Endometrium (tissue), 2 donors: ENCODE results near the gene LRCH3.

Experiments
- FAIRE-seq: peaks from 2 replicates; lab custom pipeline; 2012; peaks lifted over from hg19 to GRCh38; lab: Jason Lieb, UNC
- donor health status: control.
- donor health status: control.

LRCH3 gene

DNA sequence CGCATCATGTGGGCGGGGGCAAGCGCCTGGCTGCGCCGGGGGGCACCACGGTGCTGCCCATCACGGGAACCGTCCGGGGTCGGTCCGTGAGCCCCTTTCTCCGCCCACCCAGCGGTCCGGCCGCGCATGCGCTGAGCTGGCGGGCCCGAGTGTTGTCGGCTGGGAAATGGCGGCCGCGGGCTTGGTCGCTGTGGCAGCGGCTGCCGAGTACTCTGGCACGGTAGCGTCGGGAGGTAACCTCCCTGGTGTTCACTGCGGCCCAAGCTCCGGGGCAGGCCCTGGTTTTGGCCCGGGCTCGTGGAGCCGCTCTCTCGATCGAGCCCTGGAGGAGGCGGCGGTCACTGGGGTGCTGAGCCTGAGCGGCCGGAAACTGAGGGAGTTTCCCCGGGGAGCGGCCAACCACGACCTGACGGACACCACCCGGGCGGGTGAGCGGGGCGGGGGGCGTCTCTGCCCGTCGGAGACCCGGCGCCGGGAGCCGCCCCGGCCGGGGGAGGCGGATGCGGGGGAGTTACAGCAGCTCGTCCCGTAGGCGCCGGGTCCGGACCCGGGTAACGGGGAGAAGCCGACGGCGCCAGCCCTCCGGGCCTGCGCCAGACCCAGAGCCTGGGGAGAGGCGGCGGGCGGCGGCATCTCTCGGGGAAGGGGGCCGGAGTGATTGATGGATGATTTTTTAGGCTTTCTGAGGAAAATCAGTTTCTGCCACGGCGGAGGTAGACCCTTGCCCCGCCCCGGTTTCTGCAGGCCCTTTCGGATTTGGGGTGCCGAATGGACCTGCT is at the start of gene LRCH3:
Gene LRCH3 (plus strand): TSS at position 142 of the 779 bp plus-strand sequence. CDS start 25 bp downstream, at position 167.
- no peak for FAIRE-seq

DNA sequence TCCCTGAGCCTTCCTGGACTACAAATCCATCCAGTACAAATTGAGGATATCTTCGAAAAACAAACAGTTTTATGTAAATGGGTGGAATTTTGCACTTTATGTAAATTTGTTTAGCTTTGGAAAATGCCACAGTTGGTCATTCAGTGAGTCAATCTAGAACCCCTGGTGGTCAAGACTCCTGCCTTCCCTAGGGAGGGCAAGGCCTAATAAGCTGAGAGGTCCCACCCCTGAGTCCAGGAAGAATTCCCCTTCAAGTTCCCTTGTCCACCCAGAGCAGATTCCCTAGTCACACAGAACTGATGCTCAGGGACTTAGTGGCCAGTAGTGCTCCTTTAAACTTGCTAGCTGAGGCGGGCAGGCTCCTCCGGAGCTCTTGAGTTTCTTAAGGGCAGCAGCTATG is 48.3 kb upstream of the LRCH3 start:
- FAIRE-seq: no peak

DNA sequence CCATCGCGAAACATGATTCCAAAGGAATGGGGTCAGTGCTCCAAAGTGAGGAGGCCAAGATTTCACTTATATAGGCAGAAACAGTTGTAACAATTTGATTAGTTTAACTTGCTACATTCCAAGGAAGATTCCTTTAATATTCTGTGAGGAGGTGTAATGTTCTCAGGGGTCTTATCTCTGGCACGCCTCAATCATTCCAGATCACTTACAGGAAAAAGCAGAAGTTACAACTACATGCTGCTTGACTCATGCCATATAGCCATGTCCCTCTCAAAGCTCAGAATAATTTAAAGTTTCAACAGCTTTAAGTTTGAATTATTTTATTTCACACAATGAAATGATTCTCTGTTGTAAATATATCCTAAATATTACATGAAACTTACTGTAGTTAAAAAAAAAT is 44.8 kb upstream of the LRCH3 start:
- FAIRE-seq: no peak

DNA sequence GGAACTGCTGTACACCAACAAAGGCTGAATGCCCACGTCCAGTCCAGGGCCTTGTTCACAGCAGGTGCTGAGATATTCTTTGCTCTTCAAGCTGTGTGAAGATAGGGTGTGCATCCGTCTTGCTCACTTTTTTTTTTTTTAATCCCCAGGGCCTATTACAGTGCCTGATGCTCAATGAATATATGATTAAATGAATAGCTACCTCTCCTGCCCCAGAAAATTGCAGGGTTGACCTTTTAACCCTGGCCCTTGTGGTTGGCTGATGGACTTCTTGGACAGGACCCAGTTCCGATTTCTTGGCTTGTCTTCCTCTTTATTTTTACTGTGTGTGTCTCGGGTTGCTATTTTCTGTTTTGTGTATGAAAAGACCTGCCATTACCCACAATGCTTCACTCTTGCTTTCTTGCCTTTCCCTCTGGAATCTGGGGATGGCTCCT is 44.2 kb upstream of the LRCH3 start:
- no peak for FAIRE-seq

DNA sequence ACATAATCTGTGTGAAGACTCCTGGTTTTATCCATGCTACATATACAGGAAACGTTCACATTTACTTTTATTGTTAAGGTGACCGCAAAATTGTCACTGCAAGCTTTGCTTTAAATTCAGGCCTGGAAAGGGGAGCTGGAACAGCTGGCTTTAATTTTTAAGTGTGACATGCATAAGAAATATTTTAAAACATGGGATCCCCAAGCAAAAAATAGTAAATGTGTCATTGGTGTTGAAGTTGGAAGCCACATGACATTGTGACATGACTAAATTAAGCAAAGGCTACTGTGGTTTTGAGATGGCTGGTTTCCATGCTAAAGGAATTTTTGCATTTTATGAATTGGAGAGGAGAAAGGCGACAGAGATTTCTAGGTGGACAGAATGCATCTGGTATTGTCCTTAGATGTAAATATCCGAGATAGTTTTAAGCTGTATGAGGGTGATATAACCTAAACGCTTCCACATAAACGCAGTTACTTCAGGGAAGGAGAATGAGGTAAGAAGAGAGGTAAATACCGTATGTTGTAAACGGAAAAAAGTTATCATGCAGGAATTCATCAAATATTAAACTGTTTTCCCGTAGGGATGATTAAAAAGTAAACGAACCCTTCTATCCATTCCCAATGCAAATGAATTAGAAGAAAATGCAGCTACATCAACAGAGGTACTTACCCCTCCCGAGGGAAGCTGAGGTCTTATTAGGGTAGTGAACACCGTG is 42.3 kb upstream of the LRCH3 start:
- no peak for FAIRE-seq

DNA sequence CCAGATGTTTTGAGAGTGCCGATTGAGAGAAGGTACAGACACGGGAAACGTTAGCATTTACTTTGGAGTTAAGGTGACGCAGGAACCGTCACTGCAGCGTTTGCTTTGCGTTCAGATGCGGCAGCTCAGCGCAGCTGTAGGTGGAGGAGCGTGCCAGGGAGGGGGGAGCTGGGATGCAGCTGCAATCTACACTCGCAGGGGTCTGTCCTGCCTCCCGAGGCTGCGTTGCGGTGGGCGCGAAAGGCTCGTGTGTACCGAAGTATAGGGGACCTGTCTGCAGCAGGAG is 41.8 kb upstream of the LRCH3 start:
- FAIRE-seq: no peak

DNA sequence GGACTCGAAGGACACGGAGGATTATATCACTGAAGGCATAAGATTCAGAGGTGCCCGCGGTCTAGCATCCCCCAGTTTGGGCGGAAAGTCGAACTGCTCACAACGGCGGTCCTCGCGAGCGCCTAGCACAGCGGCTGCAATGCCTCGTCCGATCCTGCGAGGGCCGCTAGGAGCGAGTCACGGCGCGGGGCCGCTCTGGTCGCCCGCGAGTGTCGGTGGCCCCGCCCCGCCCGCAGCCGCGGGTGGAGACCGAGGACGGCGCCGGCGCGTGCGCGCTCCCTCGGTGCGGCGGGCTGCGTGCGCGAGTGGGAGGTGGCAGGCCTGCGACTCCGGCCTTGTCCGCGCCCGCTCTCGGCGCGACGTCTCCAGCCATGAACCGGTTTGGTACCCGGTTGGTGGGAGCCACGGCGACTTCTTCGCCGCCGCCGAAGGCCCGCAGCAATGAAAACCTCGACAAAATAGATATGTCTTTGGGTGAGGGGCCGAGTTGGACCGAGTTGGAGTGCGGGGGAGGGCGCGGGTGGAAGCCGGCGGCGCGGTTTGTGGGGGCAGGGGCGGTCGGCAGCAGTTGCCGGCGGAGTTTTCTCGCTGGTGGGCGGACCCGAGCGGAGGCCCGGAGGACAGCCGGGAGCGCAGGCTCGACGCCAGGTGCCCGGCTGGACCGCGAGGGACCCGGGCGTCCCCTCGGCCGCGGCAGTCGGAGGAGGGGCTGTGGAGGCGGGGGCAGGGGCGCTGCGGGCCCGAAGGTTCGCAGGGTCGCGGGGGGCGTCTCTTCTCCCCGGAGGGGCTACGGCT is 41.3 kb upstream of the LRCH3 start, which contains the start of gene FYTTD1:
Gene FYTTD1 (plus strand): TSS at position 283 of the 795 bp plus-strand sequence. CDS start 89 bp downstream, at position 372.
- no peak for FAIRE-seq

DNA sequence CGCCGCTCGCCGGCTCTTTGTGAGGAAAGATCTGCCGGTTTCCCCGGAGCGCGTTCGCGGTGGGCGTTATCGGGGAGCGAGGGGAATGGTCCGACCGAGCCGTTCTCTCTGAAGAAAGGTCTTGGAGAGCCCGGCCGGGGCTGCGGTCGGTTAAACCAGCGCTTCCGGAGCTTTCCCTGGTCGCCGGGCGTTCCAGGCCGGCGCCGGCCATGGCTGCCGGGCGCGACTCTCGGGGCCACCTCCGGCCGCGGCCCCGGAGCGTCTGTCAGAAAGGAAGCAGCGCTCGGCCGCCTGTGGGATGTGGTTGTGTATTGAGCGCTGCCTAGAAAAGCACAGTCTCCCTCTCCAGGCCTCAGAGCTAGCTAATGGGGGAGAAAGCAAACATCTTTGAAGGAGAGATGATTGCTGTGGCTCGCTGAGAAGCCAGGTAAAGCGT is 40.6 kb upstream of the LRCH3 start:
- no peak for FAIRE-seq

DNA sequence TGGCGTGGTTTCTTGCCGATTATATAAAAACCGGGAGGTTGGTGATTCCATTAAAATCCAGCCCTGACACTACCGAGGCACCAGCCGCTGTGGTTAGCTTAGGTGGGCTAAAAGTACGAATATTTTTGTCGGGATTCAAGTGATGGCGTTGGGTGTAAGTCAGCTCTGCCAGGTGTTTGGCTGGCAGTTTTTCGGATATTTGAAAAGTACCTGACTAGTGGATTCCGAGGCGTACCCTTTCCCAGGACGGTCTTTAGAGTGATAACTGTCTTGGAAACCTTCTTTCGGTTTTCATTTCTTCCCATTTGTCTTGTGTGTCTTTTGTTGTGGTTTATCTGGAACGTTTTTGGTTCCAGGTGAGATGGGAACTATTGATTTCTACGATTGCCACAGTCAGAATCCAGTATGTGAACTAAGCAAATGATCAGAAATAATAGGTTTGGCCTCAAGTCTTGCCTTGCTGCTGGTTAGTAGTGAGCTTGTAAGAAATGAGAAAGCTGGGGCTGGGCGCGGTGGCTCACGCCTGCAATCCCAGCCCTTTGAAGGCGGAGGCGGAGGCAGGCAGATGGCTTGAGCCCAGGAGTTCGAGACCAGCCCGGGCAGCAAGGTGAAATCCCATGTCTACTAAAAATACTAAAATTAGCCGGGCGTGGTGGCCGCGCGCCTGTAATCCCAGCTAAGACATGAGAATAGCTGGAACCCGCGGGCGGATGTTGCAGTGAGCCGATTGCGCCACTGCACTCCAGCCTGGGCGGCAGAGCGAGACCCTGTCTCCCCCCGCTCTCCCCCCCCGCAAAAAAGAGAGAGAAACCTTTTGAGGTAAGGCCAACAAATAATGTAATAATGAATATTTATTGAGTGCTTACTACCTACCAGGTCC is 40.0 kb upstream of the LRCH3 start:
- no peak for FAIRE-seq

DNA sequence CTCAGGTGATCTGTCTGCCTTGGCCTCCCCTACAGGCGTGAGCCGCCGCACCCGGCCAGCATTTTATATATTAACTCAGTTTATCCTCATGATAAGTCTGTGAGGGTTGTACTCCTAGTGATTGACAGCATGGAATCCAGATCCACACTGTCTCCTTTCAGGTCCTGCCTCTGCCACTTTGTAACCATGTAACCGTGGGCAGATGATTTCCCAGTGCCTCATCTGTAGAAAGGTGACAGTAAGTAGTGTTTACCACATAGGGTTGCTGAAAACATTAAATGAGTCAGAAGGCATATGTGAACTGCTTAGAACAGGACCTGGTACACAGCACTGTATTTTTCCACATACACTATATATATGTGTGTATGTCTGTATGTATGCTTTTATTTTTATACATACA is 38.9 kb upstream of the LRCH3 start:
- no peak for FAIRE-seq

DNA sequence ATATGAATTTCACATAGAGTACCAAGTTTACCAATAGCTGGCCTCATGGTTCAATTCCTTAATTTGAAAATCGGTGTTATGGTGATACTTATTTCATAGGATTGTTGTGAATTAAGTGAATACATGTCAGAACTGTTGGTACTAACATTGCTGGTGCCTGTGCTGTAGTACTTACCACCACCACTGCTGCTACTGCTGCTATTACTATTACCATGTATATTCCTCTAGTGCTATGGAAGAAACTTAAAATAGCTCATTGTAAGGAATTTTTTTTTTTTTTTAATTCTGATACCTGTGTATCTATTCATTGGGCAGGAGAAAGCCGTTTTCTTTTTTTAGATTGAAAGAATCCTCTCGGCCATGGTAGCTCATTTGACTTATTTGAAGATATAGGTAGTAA is 37.8 kb upstream of the LRCH3 start:
- no peak for FAIRE-seq

DNA sequence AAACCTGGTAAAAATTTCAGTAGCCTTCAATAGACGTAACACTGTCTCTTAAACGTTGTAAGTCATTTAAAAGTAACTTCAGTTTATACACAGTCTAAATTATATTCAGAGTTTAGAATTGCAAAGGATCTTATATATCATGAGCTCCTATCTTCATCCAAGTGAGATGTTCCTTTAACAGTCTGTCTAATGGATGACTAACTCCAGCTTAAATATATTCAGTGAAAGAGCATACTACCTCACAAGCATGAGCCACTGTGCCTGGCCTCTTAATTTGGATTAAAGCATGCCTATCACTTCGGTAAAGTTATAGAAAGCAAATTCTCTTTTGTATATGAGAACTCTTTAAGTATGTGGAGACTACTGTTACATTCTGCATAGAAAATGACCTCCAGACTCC is 34.4 kb upstream of the LRCH3 start:
- FAIRE-seq: no peak

DNA sequence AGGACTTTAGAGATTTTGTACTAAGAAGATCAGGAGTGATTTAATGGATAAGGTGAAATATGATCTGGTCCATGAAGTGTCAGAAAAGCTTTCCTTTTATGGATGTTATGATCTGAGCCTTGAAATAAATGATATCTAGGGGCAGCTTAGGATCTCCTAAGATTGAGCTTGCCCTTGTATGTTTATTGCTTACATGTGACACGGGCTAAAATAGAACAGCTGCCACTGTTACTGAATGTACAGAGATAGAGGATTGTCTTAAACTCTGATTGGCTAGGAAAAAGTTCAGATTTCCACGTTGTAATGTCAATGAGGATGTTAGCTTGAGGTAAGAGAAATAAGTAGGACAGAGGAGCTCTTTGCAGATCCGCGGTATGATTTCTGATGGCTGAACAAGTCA is 32.5 kb upstream of the LRCH3 start:
- no peak for FAIRE-seq

DNA sequence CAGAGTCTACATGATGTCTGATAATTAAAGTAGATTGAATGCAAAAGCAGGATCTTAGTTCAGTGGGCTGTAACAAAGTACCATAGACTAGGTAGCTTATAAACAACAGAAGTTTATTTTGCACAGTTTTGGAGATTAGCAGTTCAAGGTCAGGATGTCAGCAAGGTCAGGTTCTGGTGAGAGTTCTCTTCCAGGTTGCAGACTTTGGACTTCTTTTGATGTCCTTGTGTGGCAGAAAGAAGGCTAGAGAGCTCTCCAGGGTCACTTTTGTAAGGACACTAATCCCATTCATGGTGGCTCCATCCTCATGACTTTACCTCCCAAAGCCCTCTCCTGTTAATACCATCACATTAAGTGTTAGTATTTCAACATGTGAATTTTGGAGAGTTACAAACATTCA is 29.3 kb upstream of the LRCH3 start:
- FAIRE-seq: no peak

DNA sequence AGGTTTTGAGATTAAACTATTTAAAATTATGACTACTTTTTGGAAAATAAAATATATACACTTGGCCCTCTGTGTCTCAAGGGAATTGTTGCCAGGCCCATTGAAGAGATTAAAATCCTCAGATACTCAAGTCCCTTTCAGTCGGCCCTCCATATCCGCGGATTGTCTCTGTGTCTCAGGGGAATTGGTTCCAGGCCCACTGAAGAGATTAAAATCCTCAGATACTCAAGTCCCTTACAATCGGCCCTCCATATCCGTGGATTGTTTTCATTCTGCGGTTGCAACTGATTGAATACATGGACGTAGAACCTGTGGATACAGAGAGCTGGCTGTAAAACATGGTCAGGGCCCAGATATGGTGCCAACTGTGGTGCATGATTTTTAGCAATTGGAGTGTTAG is 15.7 kb upstream of the LRCH3 start:
- no peak for FAIRE-seq

DNA sequence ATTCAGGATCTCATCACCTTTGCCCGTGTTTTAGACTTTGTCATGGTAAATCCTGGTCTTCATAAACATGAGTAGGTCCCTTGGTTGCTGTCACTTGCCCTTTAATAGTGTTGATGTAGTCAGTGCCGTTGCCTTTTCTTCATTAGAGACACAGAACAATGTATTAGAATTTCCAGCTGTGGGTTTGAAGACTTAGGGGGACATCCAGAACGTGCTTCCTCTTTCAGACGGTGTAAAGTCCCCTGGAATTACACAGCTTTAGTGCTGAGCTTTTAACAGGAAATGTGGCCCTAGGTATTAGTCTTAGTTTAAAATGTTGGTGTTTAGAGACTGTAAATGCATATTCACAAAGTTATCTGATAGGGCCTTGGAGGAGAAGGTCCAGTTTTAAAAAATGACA is 8.8 kb upstream of the LRCH3 start:
- FAIRE-seq: no peak

DNA sequence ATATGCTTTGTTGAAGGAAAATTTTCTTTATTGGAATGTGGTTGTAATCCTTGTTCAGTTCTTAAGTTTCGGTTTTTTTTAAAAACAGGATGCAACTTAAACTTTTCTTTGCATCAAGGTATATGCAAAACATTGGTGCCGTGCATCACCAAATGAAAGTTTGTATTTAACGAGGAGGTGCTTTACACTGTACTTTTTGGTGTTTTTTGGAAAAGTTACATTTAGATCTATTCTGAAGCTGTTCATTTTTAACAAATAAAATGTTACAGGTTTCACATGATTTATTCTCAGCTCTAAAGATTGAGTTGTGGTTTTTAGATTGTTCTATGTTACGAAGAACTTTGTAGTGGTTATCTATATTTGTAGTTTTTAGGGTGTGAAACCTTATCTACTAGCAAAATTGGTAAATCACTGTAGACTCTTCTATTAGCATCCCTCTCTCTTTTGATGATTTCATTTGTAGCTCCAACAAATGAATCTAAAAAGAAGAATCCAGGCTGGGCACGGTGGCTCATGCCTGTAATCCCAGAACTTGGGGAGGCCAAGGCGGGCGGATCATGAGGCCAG is 7.0 kb upstream of the LRCH3 start:
- FAIRE-seq: no peak

DNA sequence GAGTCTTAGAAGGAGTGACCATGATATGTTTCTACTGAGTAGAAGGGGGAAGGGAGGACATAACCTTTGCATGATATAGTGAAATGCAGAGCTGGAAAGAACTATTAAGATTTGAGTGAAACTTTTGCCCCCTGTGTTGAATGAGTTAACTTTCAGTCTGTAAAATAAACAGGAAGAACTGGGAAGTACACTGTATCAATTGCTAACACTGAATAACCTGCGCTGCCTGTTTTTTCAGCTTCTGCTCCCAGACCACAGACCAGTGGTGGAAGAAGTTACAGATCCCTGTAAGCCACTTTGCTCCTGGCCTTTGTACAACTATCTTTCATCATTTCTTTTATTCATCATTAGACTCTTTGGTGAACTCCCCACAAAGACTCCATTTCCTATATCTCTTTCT is 3.6 kb upstream of the LRCH3 start:
- FAIRE-seq: no peak

DNA sequence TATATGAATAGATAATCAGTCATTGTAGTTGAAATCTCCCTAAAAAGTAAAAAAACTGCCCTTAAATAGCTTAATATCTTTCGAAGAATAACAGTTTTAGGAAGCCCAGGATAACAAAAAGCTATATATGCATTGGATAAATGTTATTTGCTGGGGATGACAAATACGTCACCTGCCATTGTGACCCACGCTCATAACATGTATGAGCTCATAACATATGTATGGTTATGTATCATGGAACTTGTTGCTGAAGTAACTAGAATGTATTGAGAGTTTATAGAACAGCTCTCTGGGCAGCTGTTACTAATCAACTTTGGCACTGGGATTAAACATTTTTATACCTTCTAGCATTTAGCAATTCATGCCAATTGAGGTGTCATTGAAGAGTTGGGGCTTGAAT is 1.7 kb upstream of the LRCH3 start:
- no peak for FAIRE-seq

DNA sequence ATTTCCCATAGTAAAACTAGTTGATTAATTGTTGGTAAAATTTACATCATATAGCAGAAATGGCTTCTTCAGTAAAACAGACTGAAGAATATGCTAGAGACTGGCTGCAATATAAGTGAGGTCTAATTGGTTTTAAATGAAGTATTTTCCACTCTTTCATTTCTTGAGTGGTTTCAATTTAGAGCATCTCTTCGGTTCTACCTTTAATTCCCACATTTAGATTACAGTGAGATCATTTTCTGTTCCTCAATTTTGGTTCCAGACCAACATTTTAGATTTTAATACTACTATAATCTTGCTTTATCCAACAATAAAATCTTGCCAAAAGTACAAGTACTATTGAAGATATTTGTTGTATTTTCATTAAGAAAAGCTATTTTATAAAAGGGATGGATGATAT is 1.0 kb upstream of the LRCH3 start:
- FAIRE-seq: no peak

DNA sequence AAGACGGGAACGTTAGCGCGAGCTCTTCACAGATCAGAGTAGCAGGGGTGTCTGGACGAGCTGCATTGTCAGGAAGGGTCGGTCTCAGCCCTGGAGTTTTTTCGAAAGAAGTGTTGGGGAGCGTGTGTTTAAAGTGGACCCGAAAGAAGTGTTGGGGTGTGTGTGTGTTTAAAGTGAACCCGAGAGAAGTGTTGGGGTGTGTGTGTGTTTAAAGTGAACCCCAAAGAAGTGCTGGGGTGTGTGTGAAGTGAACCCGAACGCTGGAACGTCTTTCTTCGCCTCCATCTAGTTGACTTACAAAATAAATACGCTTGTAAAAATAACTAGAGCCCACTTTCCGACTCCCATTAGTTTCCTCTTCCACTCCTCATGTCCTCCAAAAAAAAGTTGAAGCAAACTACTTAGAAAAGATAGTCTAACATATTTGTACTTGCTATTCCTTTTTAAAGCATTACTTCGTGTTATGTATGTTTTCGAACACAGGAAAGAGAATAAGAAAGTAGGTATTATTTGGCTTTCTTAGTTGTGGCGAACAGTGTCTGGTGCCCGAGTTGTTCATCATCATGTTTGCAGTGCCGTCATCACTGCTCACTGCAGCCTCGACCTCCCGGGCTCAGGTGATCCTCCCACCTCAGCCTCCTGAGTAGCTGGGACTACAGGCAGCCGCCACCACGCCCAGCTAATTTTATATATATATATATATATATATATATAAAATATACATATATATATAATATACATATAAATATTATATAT is 1.0 kb downstream of the LRCH3 start:
- no peak for FAIRE-seq
